Aorta (tissue), 5 donors: ENCODE results near the gene WASF1. TPM values are rescaled to one million over a fixed set of nuclear protein-coding genes. Genes with fewer than 3 reads are reported as not detected.

Experiments used
- ATAC-seq: fragments of 200-7000 bp; cut with Tn5 transposase; one replicate; pipeline ENCODE4 v1.9.1; 2022; ENCODE audit warnings: moderate library complexity; ENCODE audit not compliant: low FRiP score
- DNase-seq, 2 donors: peaks; one replicate each; pipeline ENCODE4 v3.0.0-alpha.2; 2020
- H3K27ac ChIP-seq, 2 donors: one replicate each; pipeline ENCODE4 v1.5.1; 2013; ENCODE audit warnings: low read length in 2 of 2, mild to moderate bottlenecking in 2 of 2, moderate library complexity in 2 of 2, control low read depth in 1 of 2, inconsistent platforms in 1 of 2, low read depth in 1 of 2
- H3K27me3 ChIP-seq, 2 donors: one replicate each; pipeline ENCODE4 v1.6.1; 2013; ENCODE audit warnings: control low read depth in 1 of 2, low read length in 1 of 2, mild to moderate bottlenecking in 1 of 2, moderate library complexity in 1 of 2; ENCODE audit not compliant: insufficient read depth in 2 of 2, control insufficient read depth in 1 of 2
- H3K36me3 ChIP-seq, 2 donors: one replicate each; pipeline ENCODE4 v1.6.1; 2013; ENCODE audit warnings: control low read depth in 1 of 2, low read length in 1 of 2, mild to moderate bottlenecking in 1 of 2; ENCODE audit not compliant: insufficient read depth in 2 of 2, control insufficient read depth in 1 of 2
- H3K4me1 ChIP-seq, 2 donors: one replicate each; pipeline ENCODE4 v1.6.1; 2013; ENCODE audit warnings: low read length in 2 of 2, control low read depth in 1 of 2, mild to moderate bottlenecking in 1 of 2, moderate library complexity in 1 of 2; ENCODE audit not compliant: insufficient read depth in 2 of 2, control insufficient read depth in 1 of 2
- H3K4me3 ChIP-seq, 2 donors: one replicate each; pipeline ENCODE4 v1.5.1; 2013; ENCODE audit warnings: low read length in 2 of 2, control low read depth in 1 of 2, mild to moderate bottlenecking in 1 of 2
- H3K9me3 ChIP-seq: one replicate; pipeline ENCODE4 v1.6.1; 2013; ENCODE audit warnings: mild to moderate bottlenecking, low read length; ENCODE audit not compliant: control insufficient read depth
- WGBS, 2 donors: extraction: QIAGEN DNeasy Blood & Tissue Kit; methylation state at CpG; one replicate each; pipeline ENCODE4 v1.1.7; 2013; 5-methylcytosine and 5-hydroxymethylcytosine counted together
- intact Hi-C, 2 donors: fragments of 100-400 bp; cut with DNase I; formaldehyde crosslinking; loops; one replicate each; pipeline versions ENCODE4 v1.14.2 to v1.15.0; 2022
- long read RNA-seq, 2 donors: library from polyadenylated mRNA; unstranded; transcript quantifications; one replicate each; pipeline ENCODE4 v2.0.0, GENCODE V29; 2020 to 2021
- polyA plus RNA-seq, 2 donors: library from polyadenylated mRNA; stranded (reverse); fragments of 200-250 nt; gene quantifications; one replicate each; pipeline ENCODE4 v1.2.3, GENCODE V29; 2013
- total RNA-seq, 2 donors: library from RNA; stranded (reverse); fragmentation: NEBNext Ultra II Directional; extraction: Animal tissue kit (Norgen Biotek cat#: 25700); gene quantifications; one replicate each; pipeline ENCODE4 v1.2.1, GENCODE V29; 2021
- donor health status: healthy with polysubstance abuse.
- donor health status: Bipolar disorder and iron deficiency.
- donor health status: DM: no; HTN: no; CAD: no.
- donor health status: DM: no; HTN: no; CAD: no.
- donor health status: DM: yes; HTN: yes; CAD: no.

WASF1 gene
- total RNA-seq, result 10 to 100 TPM in 1 of 2 donors, 1 to 10 TPM in 1; 8.9 to 10.3 TPM
- polyA plus RNA-seq, result 1 to 10 TPM; 3.2 to 4.5 TPM
- long read RNA-seq, donor 1, partial matches to known transcripts, result 2 of 6 reads
- long read RNA-seq, donor 1, other reads (novel, unspliced or antisense), result 3 of 6 reads
- long read RNA-seq, donor 2, partial matches to known transcripts, result 1 of 3 reads
- long read RNA-seq, donor 2, other reads (novel, unspliced or antisense), result 2 of 3 reads

DNA sequence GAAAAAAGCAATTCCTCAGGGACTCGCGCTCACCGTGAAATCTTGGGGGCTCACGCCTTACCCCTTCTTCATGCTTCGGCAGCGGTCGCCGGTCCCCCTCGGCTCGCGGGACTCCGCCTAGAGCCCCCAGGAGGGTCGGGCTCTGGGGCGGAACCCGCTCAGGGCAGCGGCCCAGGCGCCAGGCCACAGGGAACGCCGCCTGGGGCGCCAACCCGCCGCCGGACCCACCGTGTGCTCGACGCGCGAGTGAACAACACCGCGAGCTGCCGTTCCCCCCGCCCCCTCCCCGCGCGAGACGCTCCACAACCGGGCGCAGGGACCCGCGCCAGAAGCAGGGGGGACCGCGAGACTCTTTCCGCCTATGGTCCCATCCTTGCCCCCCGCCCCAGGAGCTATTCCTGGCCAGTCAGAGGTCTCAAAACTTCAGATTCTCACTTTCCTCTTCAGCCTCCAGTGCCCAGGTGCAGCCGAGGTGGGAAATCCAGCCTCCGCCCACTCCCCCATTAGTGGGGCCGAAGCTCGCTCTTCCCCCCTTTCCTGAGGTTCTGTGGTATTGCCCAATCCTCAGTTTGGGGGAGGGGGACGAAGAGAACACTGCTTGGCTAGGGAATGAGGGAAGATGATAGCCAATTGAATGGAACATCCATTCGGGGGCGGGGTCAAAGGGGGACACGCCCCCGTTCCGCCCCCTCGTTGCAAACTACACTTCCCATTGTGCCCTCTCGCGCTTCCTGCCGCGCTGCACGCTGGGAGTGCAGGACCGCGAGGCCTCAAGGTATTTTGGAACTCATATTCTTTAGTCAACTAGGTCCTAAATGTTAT lies at the start of gene WASF1:
WASF1 (minus strand) TSS at position 265 of the 822 bp plus-strand sequence. CDS start 52,069 bp downstream, outside the sequence.
- H3K4me3 ChIP-seq, result peak within 1 kb of the TSS; percentile 87 to 98
- no peaks in the 10 kb centered on the region for H3K27me3 ChIP-seq
- peak; percentile 96 for DNase-seq
- 1% methylated on average over 48 to 62 of the region's 62 CpGs for WGBS, 2 donors
- intact Hi-C loops, result loop anchor here in 1 of 2 donors (5.0 to 10.0 kb wide), 2 partner anchors 213 to 485 kb away; partner anchors contain the start of genes AK9 and FIG4
- no peaks in the 10 kb centered on the region for H3K36me3 ChIP-seq
- peak; percentile 99 for ATAC-seq
- peaks cover 1 to 2% of the 10 kb centered on the region in 2 donors for H3K4me1 ChIP-seq
- no peaks in the 10 kb centered on the region for H3K9me3 ChIP-seq
- peak within 1 kb of the TSS in 1 of 2 donors; percentile 79 for H3K27ac ChIP-seq

DNA sequence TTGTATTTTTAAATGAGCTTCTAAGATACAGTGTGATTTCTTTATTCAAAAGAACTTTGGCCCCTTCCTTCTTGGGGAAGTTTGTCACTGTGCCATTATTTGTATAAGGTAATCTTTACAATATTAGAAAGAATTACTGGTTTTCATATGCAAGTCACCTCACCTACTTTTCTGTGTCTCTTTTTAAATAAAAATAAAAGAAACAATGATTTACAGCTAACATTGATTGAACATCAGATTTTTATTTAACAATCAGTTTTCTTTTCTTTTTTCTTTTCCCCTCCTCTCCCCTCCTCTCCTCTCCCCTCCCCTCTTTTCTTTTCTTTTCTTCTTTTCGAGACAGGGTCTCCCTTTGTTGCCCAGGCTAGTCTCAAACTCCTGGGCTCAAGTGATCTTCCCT lies 46.8 kb upstream of the WASF1 start:
- 95 to 100% methylated on average over 1 of the region's 1 CpG for WGBS, 2 donors
- DNase-seq (no peak), ATAC-seq (no peak)
- Histone ChIP-seq H3K36me3 (no peaks in the 10 kb centered on the region), H3K27ac (no peak overlapping the region), H3K27me3 (no peaks in the 10 kb centered on the region), H3K4me3 (no peak overlapping the region), H3K4me1 (no peaks in the 10 kb centered on the region), H3K9me3 (no peaks in the 10 kb centered on the region)
- intact Hi-C loops, result no loop called here

DNA sequence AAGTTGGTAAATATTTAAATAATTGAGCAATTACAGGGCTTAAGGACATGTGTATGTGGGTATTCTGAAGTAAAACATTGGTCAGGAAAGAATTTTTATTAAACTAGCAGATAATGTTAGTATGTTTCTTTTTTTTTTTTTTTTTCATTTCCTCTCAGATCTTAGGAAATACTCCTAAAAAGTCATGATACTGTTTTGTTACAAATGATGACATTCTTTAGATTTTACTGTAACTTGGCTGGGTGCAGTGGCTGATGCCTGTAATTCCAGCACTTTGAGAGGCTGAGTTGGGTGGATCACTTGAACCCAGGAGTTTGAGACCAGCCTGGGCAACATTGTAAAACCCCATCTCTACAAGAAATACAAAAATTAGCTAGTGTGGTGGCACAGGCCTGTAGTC lies 42.3 kb upstream of the WASF1 start:
- intact Hi-C loops, result no loop called here
- DNase-seq, result no peak
- H3K36me3 ChIP-seq, result peaks cover 0 to 2% of the 10 kb centered on the region in 2 donors

DNA sequence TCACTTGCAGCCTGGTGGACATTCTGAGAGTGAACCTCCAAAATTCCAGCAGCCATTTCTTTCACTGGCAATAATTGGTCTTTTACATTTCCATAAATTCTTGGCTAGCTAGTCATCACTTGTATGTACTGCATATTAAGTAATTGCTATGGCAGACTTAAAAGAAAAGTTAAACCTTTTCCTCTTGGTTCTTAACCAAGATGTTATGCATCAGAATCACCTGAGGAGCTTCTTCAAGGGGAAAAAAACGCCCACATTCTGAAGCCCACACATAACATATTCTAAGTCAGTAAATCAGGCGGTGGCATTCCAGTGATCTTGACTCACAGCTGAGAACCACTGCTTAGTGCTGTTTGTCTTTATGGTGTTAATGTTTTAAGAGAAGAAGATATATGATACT lies 37.8 kb upstream of the WASF1 start:
- WGBS, 2 donors, result 87 to 88% methylated on average over 2 of the region's 2 CpGs
- Histone ChIP-seq H3K27ac (no peak overlapping the region), H3K27me3 (no peaks in the 10 kb centered on the region), H3K36me3 (peaks cover 4% of the 10 kb centered on the region in 2 donors), H3K9me3 (no peaks in the 10 kb centered on the region), H3K4me3 (no peak overlapping the region), H3K4me1 (no peaks in the 10 kb centered on the region)
- no peak for ATAC-seq
- intact Hi-C loops, result no loop called here
- DNase-seq, result no peak

More for the DNA sequence above, 42.3 kb upstream of the WASF1 start:
- no peaks in the 10 kb centered on the region for H3K9me3 ChIP-seq
- no peaks in the 10 kb centered on the region for H3K4me1 ChIP-seq
- ATAC-seq, result no peak
- no peaks in the 10 kb centered on the region for H3K27me3 ChIP-seq
- no peak overlapping the region for H3K4me3 ChIP-seq
- no peak overlapping the region for H3K27ac ChIP-seq

DNA sequence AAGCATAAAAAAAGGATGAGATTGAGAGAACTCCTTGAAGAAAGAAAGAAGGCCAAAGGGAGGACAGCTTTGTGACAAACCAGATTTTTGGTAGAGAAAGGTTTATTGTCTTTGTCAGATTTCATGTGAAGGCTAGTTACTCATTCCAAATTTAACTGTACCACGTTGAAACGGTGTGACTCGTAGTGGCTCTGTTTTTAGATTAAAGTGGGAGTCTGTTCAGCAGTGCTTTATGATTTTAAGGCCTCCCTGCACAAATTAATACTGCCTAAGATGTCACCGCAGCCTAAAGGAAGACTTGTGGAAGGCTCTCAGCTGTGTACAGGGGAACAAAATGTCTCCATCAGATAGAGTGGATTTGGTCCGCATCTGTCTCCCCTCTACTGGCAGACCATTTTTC lies 36.7 kb upstream of the WASF1 start:
- DNase-seq (no peak), ATAC-seq (no peak)
- no peaks in the 10 kb centered on the region for H3K4me1 ChIP-seq
- no peak overlapping the region for H3K4me3 ChIP-seq
- H3K9me3 ChIP-seq, result no peaks in the 10 kb centered on the region
- intact Hi-C loops, result no loop called here
- no peaks in the 10 kb centered on the region for H3K27me3 ChIP-seq
- WGBS, 2 donors, result 71 to 75% methylated on average over 5 of the region's 5 CpGs
- peaks cover 5 to 6% of the 10 kb centered on the region in 2 donors for H3K36me3 ChIP-seq
- H3K27ac ChIP-seq, result no peak overlapping the region

DNA sequence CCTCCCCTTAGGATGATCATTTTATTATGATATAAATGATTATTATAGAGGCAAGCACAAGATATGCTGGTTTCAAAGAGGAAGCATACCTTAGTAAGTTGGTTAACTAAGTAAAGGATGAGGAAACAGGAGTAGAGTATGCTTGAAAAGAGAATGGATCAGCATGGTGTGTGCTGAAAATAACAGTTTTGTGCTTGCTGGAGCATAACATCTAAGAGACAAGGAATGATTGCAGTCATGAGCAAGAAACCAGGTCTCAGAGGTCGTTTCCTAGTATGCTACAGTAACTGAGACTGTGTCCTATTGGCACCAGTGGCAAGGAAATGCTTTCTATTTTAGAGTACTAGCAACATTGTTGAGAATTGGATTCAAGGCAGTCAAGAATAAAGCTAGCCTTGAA lies 34.9 kb upstream of the WASF1 start:
- no peaks in the 10 kb centered on the region for H3K9me3 ChIP-seq
- peaks cover 4 to 6% of the 10 kb centered on the region in 2 donors for H3K36me3 ChIP-seq
- no peak overlapping the region for H3K27ac ChIP-seq
- no peaks in the 10 kb centered on the region for H3K27me3 ChIP-seq
- no peak overlapping the region for H3K4me3 ChIP-seq
- intact Hi-C loops, result no loop called here
- DNase-seq (no peak), ATAC-seq (no peak)
- WGBS, 2 donors, result 21 to 43% methylated on average over 1 of the region's 1 CpG
- no peaks in the 10 kb centered on the region for H3K4me1 ChIP-seq

DNA sequence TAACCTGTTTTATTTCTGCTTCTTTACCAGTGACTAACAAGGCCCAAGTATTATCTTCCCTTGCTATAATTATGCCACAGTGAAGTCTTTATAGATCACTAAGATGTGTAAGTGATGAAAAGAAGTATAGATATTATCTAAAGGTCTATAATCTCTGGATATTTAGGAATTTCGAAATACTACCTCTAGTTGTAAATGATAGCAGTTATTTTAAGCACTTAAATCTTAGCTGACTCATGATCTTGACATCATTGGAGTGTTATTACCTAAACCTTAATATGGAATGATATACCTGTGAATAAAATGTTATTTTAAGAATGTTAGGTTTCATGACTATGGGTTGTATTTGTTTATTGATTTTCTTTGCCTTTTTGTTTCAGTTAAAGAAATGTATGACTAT lies 32.3 kb upstream of the WASF1 start:
- intact Hi-C loops, result no loop called here
- DNase-seq (no peak), ATAC-seq (no peak)
- no peaks in the 10 kb centered on the region for H3K27me3 ChIP-seq
- peaks cover 4 to 6% of the 10 kb centered on the region in 2 donors for H3K36me3 ChIP-seq
- H3K4me1 ChIP-seq, result no peaks in the 10 kb centered on the region
- 95 to 96% methylated on average over 1 of the region's 1 CpG for WGBS, 2 donors
- H3K4me3 ChIP-seq, result no peak overlapping the region
- H3K9me3 ChIP-seq, result no peaks in the 10 kb centered on the region
- H3K27ac ChIP-seq, result no peak overlapping the region

DNA sequence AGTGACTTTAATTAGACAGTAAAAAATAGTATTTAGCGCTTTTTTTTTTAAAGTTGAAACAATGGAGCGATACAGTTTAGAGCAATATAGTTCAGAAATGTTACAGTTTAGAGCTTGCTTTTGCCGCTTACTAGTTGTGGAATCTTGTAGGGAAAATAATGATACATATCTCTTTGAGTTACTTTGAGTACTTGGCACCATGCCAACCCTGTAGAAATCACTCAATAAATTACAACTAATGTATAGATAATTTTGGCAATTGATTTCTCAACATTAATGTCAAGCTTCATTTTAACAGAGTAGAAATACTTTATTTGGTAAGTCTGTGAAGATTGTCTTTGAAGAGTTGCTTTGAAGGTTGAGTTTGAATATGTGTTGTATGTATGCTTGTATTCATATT lies 28.2 kb upstream of the WASF1 start:
- peaks cover 3 to 4% of the 10 kb centered on the region in 2 donors for H3K36me3 ChIP-seq
- no peak for DNase-seq
- 96 to 97% methylated on average over 3 of the region's 3 CpGs for whole genome bisulfite sequencing, 2 donors

More for the DNA sequence above, 28.2 kb upstream of the WASF1 start:
- no peak for ATAC-seq
- H3K4me3 ChIP-seq, result no peak overlapping the region
- intact Hi-C loops, result no loop called here
- no peaks in the 10 kb centered on the region for H3K27me3 ChIP-seq
- H3K27ac ChIP-seq, result no peak overlapping the region
- H3K9me3 ChIP-seq, result no peaks in the 10 kb centered on the region
- H3K4me1 ChIP-seq, result no peaks in the 10 kb centered on the region
